Kidney (tissue), 14 donors: ENCODE results near the gene ADARB2. TPM values are rescaled to one million over a fixed set of nuclear protein-coding genes. Genes with fewer than 3 reads are reported as not detected.

ENCODE experiments used
- DNase-seq, 5 donors: peaks; one replicate each; pipeline ENCODE4 v3.0.0-alpha.2; 2013 to 2020
- FAIRE-seq: peaks from 2 replicates; lab custom pipeline; 2012; peaks lifted over from hg19 to GRCh38; lab: Jason Lieb, UNC
- H3K27ac ChIP-seq, 2 donors: one replicate each; pipeline ENCODE4 v1.7.0; 2013; ENCODE audit warnings: low read depth in 2 of 2, low read length in 2 of 2, inconsistent platforms in 1 of 2
- H3K27me3 ChIP-seq: one replicate; pipeline ENCODE4 v1.7.1; 2013; ENCODE audit warnings: low read length, inconsistent platforms; ENCODE audit not compliant: control insufficient read depth, insufficient read depth
- H3K36me3 ChIP-seq, 3 donors: one replicate each; pipeline versions ENCODE4 v1.7.0 to v1.7.1; 2013; ENCODE audit warnings: low read length in 3 of 3, control low read depth in 1 of 3, inconsistent platforms in 1 of 3; ENCODE audit not compliant: insufficient read depth in 3 of 3, control insufficient read depth in 2 of 3
- H3K4me1 ChIP-seq, 3 donors: one replicate each; pipeline versions ENCODE4 v1.7.0 to v1.7.1; 2013; ENCODE audit warnings: low read length in 3 of 3, inconsistent platforms in 1 of 3, low read depth in 1 of 3; ENCODE audit not compliant: control insufficient read depth in 2 of 3, insufficient read depth in 2 of 3
- H3K4me3 ChIP-seq, 3 donors: one replicate each; pipeline versions ENCODE4 v1.7.0 to v1.8.1; 2013; ENCODE audit warnings: low read length in 3 of 3, control low read depth in 1 of 3, inconsistent platforms in 1 of 3
- H3K9ac ChIP-seq, 3 donors: one replicate each; pipeline versions ENCODE4 v1.7.0 to v1.7.1; 2013; ENCODE audit warnings: low read length in 3 of 3, control low read depth in 1 of 3, inconsistent platforms in 1 of 3
- H3K9me3 ChIP-seq, 3 donors: one replicate each; pipeline versions ENCODE4 v1.7.0 to v1.7.1; 2013; ENCODE audit warnings: low read length in 3 of 3, control low read depth in 1 of 3, inconsistent platforms in 1 of 3; ENCODE audit not compliant: control insufficient read depth in 2 of 3, insufficient read depth in 1 of 3
- CTCF ChIP-seq: IDR thresholded peaks from 3 replicates; pipeline ENCODE4 v1.5.1; 2012; ENCODE audit warnings: mild to moderate bottlenecking, moderate library complexity, borderline replicate concordance; ENCODE audit not compliant: insufficient read depth; ENCODE audit errors: extremely low read depth
- intact Hi-C: fragments of 100-400 bp; cut with DNase I; formaldehyde crosslinking; loops from one replicate; pipeline ENCODE4 v1.11.1; 2022
- polyA plus RNA-seq: library from polyadenylated mRNA; stranded (reverse); fragments of 350-450 nt; fragmentation: Illumina TruSeq; extraction: RNeasy Lipid Tissue Mini Kit (QIAGEN cat#74804); gene quantifications from one replicate; pipeline ENCODE4 v1.2.3, GENCODE V29; 2014; ENCODE audit warnings: low read depth, low replicate concordance; ENCODE audit not compliant: insufficient read depth
- total RNA-seq: library from RNA; stranded (reverse); fragmentation: NEBNext Ultra II Directional; extraction: Animal tissue kit (Norgen Biotek cat#: 25700); gene quantifications from one replicate; pipeline ENCODE4 v1.2.1, GENCODE V29; 2021
- donor health status: control.
- donor health status: control.
- donor health status: control.
- donor health status: control.
- donor health status: control.
- donor health status: DM: yes; HTN: yes; CAD: no.
- donor health status: Normal renal cell carcinoma (clear cell type).

The ADARB2 gene
- total and polyA plus RNA-seq, 2 donors from 2014 or later = 1.0 to 1.3 TPM

DNA sequence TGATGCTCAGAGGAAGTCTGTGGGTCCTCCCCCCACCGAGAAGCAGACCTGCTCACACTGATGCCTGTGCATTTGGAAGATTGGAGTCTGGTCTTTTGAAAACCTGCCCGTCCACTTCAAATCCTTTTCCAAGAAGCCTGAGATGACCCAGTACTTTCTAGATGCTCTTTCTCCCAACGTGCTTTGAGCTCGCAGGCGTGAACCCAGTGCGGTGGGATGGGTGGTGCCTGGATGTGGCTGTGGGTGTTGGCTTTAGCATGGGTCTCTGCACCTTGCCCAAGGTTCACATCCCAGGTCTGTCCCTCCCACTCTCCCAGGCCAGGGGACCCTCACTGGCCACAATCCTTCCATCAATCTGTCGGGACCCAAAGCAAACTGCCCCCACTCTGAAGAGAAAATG is 170.2 kb downstream of the ADARB2 start:
- Histone ChIP-seq H3K4me3 (no peak overlapping the region), H3K4me1 (no peaks in the 10 kb centered on the region), H3K9ac (no peak overlapping the region), H3K36me3 (no peaks in the 10 kb centered on the region), H3K27ac (no peak overlapping the region), H3K27me3 (no peaks in the 10 kb centered on the region), H3K9me3 (no peaks in the 10 kb centered on the region)
- intact Hi-C loops = no loop called here
- FAIRE-seq (no peak), DNase-seq (peak in 1 of 5 donors; percentile 43)
- no peak for TF ChIP-seq CTCF

DNA sequence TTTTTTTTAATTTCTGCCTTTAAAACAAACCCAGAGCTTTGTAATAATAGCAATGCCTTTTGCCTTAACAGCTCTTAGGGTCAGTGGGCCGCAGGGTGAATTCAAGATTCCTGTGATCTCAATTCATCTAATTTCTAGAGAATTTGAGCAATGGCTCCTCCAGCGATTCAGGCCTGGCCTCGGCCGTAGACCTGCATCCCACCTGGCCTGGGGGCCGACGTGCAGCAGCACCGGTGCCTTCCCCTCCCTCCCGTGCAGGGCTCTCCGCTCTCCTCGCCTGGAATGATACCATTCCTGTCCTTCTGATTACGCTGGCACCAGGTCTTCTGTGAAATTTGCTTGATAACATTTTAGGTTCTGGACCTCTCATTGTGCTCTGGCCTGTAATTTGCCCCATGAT is 172.5 kb downstream of the ADARB2 start:
- Histone ChIP-seq H3K4me3 (no peak overlapping the region), H3K9ac (no peak overlapping the region), H3K4me1 (no peaks in the 10 kb centered on the region), H3K27ac (no peak overlapping the region), H3K9me3 (no peaks in the 10 kb centered on the region), H3K27me3 (no peaks in the 10 kb centered on the region), H3K36me3 (no peaks in the 10 kb centered on the region)
- FAIRE-seq (no peak), DNase-seq (peak in 1 of 5 donors; percentile 34)
- no peak for TF ChIP-seq CTCF
- intact Hi-C loops = no loop called here

- FAIRE-seq = no peak
- no peaks in the 10 kb centered on the region for H3K27me3 ChIP-seq
- no peak overlapping the region for H3K27ac ChIP-seq
- H3K36me3 ChIP-seq = no peaks in the 10 kb centered on the region
- no peak for TF ChIP-seq CTCF
- H3K9ac ChIP-seq = no peak overlapping the region
- intact Hi-C loops = no loop called here
- no peaks in the 10 kb centered on the region for H3K4me1 ChIP-seq
- H3K4me3 ChIP-seq = no peak overlapping the region
- no peaks in the 10 kb centered on the region for H3K9me3 ChIP-seq
- DNase-seq = no peak
These were observed 174.3 kb downstream of the ADARB2 start for GRCh38 chr10:1563028-1563427.

DNA sequence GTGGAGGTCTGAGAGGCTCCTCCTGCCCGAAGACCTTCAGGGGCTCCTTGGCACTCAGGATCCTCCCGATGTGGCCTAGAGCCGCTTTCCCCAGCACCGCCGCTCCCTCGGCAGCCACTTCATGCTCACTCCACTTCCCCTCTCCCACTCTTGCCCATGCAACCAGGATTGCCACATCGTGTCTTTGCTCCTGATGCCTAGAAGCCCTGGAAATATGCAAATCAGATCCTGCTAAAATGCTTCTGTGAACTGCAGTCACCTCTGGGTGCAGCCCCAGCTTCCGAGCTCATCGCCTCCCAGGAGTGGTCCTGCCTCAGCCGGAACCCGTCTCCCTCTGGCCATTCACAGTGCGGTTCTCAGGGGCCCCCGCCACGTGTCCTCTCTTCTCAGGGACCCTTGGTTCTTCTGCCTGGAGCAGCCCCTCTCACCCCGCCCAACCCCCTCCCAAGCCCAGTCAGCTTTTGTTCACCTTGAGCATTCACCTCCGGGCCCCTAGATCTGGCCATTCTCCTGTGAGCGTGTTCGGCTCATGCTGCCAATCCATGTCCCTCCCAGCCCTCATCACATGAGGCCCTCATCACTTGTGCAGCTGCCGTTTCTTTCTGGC is 175.5 kb downstream of the ADARB2 start:
- Histone ChIP-seq H3K4me1 (no peaks in the 10 kb centered on the region), H3K36me3 (no peaks in the 10 kb centered on the region), H3K9me3 (no peaks in the 10 kb centered on the region), H3K9ac (no peak overlapping the region), H3K27ac (no peak overlapping the region), H3K27me3 (no peaks in the 10 kb centered on the region), H3K4me3 (no peak overlapping the region)
- TF ChIP-seq CTCF = no peak
- intact Hi-C loops = no loop called here
- FAIRE-seq (no peak), DNase-seq (peak in 1 of 5 donors; percentile 41)
